HepG2 (cell line): ENCODE measurements around the gene CLIC1. TPM values are rescaled to one million over a fixed set of nuclear protein-coding genes. Genes with fewer than 3 reads are reported as not detected.

ENCODE experiments used
- CBFB ChIP-seq: sonication (generic); formaldehyde crosslinking; IDR thresholded peaks from 2 replicates; pipeline ENCODE4 v1.4.0; 2020; ENCODE audit warnings: missing genetic modification reagents
- HOXA9 ChIP-seq: sonication (generic); formaldehyde crosslinking; IDR thresholded peaks from 2 replicates; pipeline ENCODE4 v1.8.1; 2022; ENCODE audit warnings: missing genetic modification reagents, mild to moderate bottlenecking, moderate library complexity, borderline replicate concordance
- NFRKB ChIP-seq: fragments of 450-650 bp; IDR thresholded peaks from 2 replicates; pipeline ENCODE4 v1.6.1; 2017
- PHF21A ChIP-seq: sonication (generic); formaldehyde crosslinking; IDR thresholded peaks from 2 replicates; pipeline ENCODE4 v1.5.0; 2020; ENCODE audit warnings: mild to moderate bottlenecking, missing genetic modification reagents
- REPIN1 ChIP-seq: sonication (generic); formaldehyde crosslinking; IDR thresholded peaks from 2 replicates; pipeline ENCODE4 v1.8.0; 2022; ENCODE audit warnings: missing genetic modification reagents, low read depth, mild to moderate bottlenecking, borderline replicate concordance
- ZBTB26 ChIP-seq: IDR thresholded peaks from 2 replicates; pipeline ENCODE4 v1.6.1; 2016; ENCODE audit warnings: missing compliant biosample characterization, missing genetic modification reagents, borderline replicate concordance
- ZFP36L1 ChIP-seq: sonication (generic); formaldehyde crosslinking; IDR thresholded peaks from 2 replicates; pipeline ENCODE4 v1.8.0; 2022; ENCODE audit warnings: mild to moderate bottlenecking, missing genetic modification reagents, moderate library complexity
- ZFP82 ChIP-seq: sonication (generic); formaldehyde crosslinking; IDR thresholded peaks from 2 replicates; pipeline ENCODE4 v1.5.1; 2020; ENCODE audit warnings: mild to moderate bottlenecking, missing genetic modification reagents, borderline replicate concordance
- ZNF225 ChIP-seq: sonication (generic); formaldehyde crosslinking; IDR thresholded peaks from 2 replicates; pipeline ENCODE4 v1.4.0; 2020; ENCODE audit warnings: mild to moderate bottlenecking, missing genetic modification reagents
- ZNF501 ChIP-seq: sonication (generic); formaldehyde crosslinking; IDR thresholded peaks from 2 replicates; pipeline ENCODE4 v1.5.1; 2020; ENCODE audit warnings: mild to moderate bottlenecking, moderate library complexity, missing genetic modification reagents
- ZNF512B ChIP-seq: sonication (generic); formaldehyde crosslinking; IDR thresholded peaks from 2 replicates; pipeline ENCODE4 v1.5.1; 2020; ENCODE audit warnings: missing genetic modification reagents, mild to moderate bottlenecking, borderline replicate concordance
- ZNF557 ChIP-seq: sonication (generic); formaldehyde crosslinking; IDR thresholded peaks from 2 replicates; pipeline ENCODE4 v1.4.0; 2020; ENCODE audit warnings: missing genetic modification reagents
- ZNF792 ChIP-seq: IDR thresholded peaks from 2 replicates; pipeline ENCODE4 v1.6.1; 2016
- ZNF839 ChIP-seq: sonication (generic); formaldehyde crosslinking; IDR thresholded peaks from 2 replicates; pipeline ENCODE4 v1.4.0; 2020; ENCODE audit warnings: missing genetic modification reagents, mild to moderate bottlenecking, borderline replicate concordance
- polyA plus RNA-seq, 8 experiments: library from polyadenylated mRNA; depleted of rRNA in 3 of 8; stranded (reverse) in 7 of 8; unstranded in 1 of 8; fragments of >200 nt; fragmentation: Illumina TruSeq in 4 of 8; extraction: Trizol in 4 of 8; gene quantifications; 2 replicates each; pipeline versions ENCODE4 v1.2.1 to v1.2.3, GENCODE V29; 2011 to 2016; ENCODE audit warnings: low read depth in 4 of 8, missing spikeins in 1 of 8, mixed read lengths in 1 of 8; ENCODE audit not compliant: insufficient read depth in 1 of 8
- total RNA-seq, 5 experiments: library from RNA; depleted of rRNA; stranded (reverse); fragments of >200 nt; fragmentation: Illumina TruSeq; extraction: Trizol; gene quantifications; 2 replicates each; pipeline ENCODE4 v1.2.3, GENCODE V29; 2016; ENCODE audit warnings: low read depth in 1 of 5
- TF ChIP-seq, protein P1 (sequence below): sonication (generic); formaldehyde crosslinking; conservative IDR thresholded peaks from 2 replicates; pipeline ENCODE4 v1.5.0; 2020; ENCODE audit warnings: missing genetic modification reagents
- TF ChIP-seq, protein P2 (sequence below): sonication (generic); formaldehyde crosslinking; IDR thresholded peaks from 2 replicates; pipeline ENCODE4 v1.5.1; 2020; ENCODE audit warnings: missing genetic modification reagents, mild to moderate bottlenecking, borderline replicate concordance
- TF ChIP-seq, protein P3 (sequence below): IDR thresholded peaks from 2 replicates; pipeline ENCODE4 v1.6.1; 2016; ENCODE audit warnings: low read depth
- TF ChIP-seq, protein P4 (sequence below): sonication (generic); formaldehyde crosslinking; conservative IDR thresholded peaks from 2 replicates; pipeline ENCODE4 v1.4.0; 2020; ENCODE audit warnings: missing genetic modification reagents

CLIC1 gene
- total and polyA plus RNA-seq, 2 of the 13 experiments (the other 11 are each of a cell fraction or from before 2014, with no cell fraction given): 602 to 891 TPM

GRCh38 chr6:31736021-31736767, at the start of gene CLIC1 (continued):
- TF ChIP-seq, protein P1, sequence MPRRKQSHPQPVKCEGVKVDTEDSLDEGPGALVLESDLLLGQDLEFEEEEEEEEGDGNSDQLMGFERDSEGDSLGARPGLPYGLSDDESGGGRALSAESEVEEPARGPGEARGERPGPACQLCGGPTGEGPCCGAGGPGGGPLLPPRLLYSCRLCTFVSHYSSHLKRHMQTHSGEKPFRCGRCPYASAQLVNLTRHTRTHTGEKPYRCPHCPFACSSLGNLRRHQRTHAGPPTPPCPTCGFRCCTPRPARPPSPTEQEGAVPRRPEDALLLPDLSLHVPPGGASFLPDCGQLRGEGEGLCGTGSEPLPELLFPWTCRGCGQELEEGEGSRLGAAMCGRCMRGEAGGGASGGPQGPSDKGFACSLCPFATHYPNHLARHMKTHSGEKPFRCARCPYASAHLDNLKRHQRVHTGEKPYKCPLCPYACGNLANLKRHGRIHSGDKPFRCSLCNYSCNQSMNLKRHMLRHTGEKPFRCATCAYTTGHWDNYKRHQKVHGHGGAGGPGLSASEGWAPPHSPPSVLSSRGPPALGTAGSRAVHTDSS (CRISPR knock-in tag): no peak
- TF ChIP-seq CBFB (CRISPR knock-in tag): 0 out of 2 replicates have a peak, but pooled peaks have one; percentile 20
- TF ChIP-seq ZNF225 (CRISPR knock-in tag): peak; percentile 54
- 0 out of 2 replicates have a peak, but pooled peaks have one; percentile 27 for TF ChIP-seq ZNF557 (CRISPR knock-in tag)
- TF ChIP-seq ZNF501 (CRISPR knock-in tag): 0 out of 2 replicates have a peak, but pooled peaks have one; percentile 61
- TF ChIP-seq ZNF512B (CRISPR knock-in tag): no peak
- peak; percentile 49; the same call in 1 of the 2 replicates for TF ChIP-seq REPIN1 (CRISPR knock-in tag)
- no peak; the same call in 1 of the 2 replicates for TF ChIP-seq ZFP82 (CRISPR knock-in tag)
- TF ChIP-seq, protein P2, sequence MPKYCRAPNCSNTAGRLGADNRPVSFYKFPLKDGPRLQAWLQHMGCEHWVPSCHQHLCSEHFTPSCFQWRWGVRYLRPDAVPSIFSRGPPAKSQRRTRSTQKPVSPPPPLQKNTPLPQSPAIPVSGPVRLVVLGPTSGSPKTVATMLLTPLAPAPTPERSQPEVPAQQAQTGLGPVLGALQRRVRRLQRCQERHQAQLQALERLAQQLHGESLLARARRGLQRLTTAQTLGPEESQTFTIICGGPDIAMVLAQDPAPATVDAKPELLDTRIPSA (CRISPR knock-in tag): no peak
- peak; percentile 72 for TF ChIP-seq ZNF792 (CRISPR knock-in tag)
- no peak for TF ChIP-seq ZFP36L1
- TF ChIP-seq, protein P3, sequence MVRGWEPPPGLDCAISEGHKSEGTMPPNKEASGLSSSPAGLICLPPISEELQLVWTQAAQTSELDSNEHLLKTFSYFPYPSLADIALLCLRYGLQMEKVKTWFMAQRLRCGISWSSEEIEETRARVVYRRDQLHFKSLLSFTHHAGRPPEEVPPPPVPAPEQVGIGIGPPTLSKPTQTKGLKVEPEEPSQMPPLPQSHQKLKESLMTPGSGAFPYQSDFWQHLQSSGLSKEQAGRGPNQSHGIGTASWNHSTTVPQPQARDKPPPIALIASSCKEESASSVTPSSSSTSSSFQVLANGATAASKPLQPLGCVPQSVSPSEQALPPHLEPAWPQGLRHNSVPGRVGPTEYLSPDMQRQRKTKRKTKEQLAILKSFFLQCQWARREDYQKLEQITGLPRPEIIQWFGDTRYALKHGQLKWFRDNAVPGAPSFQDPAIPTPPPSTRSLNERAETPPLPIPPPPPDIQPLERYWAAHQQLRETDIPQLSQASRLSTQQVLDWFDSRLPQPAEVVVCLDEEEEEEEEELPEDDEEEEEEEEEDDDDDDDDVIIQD: peak; percentile 82; the same call in 1 of the 2 replicates
- peak; percentile 65; the same call in 1 of the 2 replicates for TF ChIP-seq ZBTB26 (CRISPR knock-in tag)
- peak; percentile 62 for TF ChIP-seq PHF21A (CRISPR knock-in tag)
- no peak for TF ChIP-seq ZNF839 (CRISPR knock-in tag)
- 0 out of 2 replicates have a peak, but pooled peaks have one; percentile 72 for TF ChIP-seq HOXA9
- TF ChIP-seq NFRKB: no peak
- TF ChIP-seq, protein P4, sequence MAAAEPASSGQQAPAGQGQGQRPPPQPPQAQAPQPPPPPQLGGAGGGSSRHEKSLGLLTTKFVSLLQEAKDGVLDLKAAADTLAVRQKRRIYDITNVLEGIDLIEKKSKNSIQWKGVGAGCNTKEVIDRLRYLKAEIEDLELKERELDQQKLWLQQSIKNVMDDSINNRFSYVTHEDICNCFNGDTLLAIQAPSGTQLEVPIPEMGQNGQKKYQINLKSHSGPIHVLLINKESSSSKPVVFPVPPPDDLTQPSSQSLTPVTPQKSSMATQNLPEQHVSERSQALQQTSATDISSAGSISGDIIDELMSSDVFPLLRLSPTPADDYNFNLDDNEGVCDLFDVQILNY (CRISPR knock-in tag): 0 out of 2 replicates have a peak, but pooled peaks have one; percentile 14
